NCI-H1436 (cell line): Measurements from ENCODE around the gene NSD2.
"Not testable (repeated sequence)": the region's sequence is repeated elsewhere in the genome, so short reads cannot be mapped to it uniquely, and the experiment has no call there.

Source experiments
- DNase-seq: peaks from one replicate; lab custom pipeline; 2025; lab: John Stamatoyannopoulos, UW

Gene NSD2

DNA sequence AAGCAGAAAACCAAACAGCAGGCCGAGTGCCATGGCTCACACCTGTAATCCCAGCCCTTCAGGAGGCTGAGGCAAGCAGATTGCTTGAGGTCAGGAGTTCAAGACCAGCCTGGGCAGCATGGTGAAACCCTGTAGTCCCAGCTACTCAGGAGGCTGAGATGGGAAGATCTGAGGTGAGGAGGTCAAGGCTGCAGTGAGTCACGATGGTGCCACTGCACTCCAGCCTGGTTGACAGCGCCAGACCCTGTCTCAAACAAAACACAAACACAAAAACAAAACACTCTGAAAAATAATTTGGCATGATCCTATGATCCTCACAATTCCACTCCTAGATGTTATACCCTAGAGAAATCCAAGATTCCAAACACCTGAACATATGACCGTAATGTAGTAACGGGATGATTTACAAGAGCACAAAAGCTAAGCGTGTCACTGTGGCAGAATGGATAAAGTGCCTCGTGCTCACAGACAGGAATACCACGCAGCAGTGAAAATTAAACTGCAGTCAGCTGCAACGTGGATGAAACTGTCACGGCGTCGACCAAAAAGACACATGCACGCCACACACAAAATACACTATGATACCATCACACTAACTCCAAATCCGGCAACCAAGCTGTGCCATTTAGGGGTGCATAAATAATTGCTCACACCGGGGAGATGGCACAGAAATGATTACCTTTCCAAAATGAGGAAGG, 135.9 kb downstream of the NSD2 start:
- no peak for DNase-seq

DNA sequence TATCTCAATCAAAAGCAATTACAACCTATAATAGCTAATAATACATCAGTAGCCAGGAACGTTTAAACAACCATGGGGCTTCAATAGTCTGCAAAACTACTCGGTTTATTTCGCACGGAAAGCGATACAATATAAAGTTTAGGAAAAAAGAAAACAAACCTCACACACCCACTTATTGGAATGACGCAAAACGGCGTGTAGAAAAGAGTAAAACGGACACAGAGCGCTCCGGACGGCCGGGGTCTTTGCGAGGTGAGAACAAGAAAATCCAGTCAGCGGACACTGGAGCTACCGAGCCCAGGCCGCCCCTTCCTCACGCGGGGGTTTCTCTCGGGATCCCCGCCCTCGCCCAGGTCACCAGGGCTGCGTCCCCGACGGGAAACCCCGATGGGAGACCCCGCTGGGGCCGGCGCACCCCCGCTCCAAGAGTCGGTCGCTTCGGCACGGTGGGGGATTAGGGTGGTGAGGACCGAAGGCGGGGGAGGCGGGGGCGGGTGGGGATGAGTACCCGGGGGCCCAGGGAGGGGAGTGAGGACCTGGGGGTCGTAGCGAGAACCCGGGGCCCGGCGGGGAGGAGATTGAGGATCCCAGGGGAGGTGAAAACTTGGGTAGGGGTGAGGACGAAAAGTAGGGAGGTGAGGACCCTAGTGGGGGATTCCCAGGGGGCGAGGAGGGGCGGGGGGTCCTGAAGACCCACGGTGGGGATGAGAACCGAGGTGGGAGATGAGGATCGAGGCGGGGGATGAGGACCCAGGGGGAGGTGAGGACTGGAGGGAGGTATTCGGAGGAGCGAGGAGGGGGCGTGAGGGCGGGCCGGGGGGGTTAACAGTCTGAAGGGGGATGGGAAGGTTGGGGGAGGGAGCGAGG, 136.8 kb downstream of the NSD2 start:
- DNase-seq: no peak

DNA sequence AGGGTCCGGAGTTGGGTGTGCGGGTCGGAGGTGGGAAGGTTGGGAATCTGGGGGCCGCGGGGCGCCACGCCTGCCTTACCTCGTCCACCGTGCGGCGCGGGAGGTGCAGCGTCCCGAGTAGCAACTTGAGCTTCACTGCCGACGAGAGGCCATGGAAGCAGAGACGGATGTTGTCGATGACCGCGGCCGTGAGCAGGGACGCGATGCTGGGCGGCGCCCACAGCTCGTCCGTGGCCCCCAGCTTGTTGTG, 137.4 kb downstream of the NSD2 start:
- DNase-seq: no peak

DNA sequence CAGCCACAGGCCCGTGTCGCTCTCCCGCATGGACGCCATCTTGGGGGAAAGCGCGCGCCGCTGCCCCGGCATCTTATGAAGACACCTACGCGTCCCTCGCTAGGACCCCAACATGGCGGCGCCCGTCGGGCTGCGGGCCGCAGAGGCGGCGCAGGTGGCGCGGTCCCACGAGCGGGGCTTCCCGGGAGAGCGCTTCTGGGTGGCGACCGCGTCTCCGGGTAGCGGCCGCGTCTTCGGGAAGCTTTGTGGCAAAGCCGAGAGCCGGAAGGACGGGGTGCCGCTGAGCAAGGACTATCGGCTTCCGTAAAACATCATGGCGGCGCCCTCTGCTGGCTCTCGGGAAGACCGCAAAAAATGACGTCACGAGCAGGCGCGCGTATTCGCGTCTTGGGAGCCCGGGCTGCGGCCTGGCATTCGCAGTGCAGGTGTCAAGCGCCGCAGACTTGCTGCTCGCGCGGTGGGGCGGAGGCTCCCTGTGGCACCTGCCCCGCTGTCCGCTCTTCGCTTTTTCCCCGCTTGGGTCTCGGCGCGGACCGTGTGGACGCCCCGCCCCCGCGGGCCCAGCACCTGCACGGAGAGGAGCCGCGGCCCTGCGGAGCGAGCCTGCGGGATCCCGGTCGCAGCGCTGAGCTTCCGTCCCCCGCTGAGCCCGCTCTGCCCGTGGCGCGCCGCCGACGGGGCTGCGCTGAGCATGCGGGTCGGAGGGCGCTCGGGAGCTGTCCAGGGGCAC, 137.9 kb downstream of the NSD2 start, which contains the start of gene NELFA:
Gene NELFA, minus strand, starts transcription at position 54 of the 730 bp plus-strand sequence. Its CDS starts 15 bp downstream, at position 39.
- peak; percentile 95 for DNase-seq

DNA sequence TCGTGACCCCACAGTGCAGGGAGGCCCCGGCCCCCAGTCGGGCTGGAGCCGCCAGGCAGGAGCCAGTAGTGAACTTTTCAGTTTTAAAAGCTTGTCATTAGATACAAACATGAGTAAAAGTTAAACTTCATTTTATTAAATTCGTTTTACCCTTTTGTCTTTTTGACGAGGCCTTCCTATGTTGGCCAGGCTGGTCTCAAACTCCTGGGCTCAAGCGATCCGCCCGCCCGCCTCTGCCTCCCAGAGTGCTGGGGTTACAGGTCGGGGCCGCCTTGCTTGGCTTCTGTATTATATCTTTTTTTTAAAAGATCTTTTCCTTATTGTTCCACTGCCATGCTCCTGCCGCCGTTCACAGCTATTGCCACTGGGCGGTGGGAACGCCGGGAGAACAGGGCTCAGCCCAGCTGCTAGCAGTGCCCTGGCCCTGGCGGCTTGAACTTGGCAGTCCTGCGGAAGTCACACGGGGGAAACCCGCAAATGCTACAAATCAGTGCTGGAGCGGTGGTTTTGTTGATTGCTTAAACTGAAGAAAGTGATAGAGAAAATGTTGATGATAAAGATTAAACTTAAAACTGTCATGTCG, 138.5 kb downstream of the NSD2 start:
- peak; percentile 39 for DNase-seq

DNA sequence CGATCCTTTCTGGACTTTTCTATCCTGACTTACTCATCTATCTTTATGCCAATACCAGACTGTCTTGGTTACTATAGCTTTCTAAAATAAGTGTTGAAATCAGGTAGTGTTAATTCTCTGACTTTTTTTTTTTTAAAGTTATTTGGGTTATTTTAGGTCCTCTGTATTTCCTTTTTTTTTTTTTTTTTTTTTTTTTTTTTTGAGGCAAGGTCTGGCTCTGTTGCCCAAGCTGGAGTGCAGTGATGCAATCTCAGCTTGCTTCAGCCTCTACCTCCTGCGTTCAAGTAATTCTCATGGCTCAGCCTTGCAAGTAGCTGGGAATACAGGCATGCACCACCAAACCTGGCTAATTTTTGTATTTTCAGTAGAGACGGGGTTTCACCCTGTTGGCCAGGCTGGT, 140.4 kb downstream of the NSD2 start:
- no peak for DNase-seq

DNA sequence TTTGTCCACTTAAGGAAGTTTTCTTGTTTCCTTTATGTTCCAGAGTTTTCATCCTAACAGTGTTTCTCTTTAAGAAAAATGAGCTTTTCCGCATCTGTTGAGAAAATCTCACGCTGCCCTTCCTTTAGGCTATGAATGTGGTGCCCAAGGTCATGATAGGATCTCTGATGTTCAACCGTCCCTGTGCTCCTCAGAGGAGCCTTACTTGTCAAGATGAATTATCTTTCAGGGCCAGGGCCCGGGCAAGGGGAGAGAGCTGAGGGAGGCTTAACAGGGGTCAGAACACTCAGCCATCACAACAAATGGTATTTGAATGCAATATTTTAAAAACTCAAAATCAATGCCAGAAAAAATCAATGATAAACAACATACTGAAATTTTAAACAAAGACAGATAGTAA, 143.8 kb downstream of the NSD2 start:
- no peak for DNase-seq

DNA sequence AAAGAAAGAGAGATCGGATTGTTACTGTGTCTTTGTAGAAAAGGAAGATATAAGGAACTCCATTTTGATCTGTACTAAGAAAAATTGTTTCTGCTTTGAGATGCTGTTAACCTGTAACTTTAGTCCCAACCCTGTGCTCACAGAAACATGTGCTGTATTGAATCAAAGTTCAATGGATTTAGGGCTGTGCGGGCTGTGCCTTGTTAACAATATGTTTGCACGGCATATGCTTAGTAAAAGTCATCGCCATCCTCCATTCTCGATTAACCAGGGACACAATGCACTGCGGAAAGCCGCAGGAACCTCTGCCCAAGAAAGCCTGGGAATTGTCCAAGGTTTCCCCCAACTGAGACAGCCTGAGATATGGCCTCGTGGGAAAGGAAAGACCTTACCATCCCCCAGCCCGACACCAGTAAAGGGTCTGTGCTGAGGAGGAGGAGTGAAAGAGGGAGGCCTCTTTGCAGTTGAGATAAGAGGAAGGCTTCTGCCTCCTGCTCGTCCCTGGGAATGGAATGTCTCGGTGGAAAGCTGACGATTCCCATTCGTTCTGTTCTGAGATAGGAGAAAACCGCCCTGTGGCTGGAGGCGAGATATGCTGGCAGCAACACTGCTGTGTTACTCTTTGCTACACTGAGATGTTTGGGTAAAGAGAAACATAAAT, 150.3 kb downstream of the NSD2 start:
- DNase-seq: not testable (repeated sequence)

DNA sequence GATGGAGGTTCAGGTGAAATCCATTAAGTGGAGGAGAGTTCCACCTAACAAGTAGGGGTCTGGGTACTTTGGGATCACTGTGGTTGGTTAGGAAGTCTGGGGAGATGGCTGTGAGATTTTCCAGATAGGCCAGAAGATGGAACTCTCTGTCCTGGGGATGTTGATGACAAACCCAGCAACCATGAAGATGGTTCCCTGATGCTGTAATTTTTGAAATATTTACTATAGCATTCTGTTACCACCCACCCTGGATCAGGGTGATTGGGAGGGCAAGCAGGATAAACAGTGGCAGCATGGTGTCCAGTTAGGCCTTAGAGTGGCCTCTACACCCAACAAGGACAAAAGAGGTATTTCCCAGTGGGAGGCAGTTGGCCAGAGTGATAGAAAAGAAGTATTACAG, 153.5 kb downstream of the NSD2 start:
- DNase-seq: no peak

DNA sequence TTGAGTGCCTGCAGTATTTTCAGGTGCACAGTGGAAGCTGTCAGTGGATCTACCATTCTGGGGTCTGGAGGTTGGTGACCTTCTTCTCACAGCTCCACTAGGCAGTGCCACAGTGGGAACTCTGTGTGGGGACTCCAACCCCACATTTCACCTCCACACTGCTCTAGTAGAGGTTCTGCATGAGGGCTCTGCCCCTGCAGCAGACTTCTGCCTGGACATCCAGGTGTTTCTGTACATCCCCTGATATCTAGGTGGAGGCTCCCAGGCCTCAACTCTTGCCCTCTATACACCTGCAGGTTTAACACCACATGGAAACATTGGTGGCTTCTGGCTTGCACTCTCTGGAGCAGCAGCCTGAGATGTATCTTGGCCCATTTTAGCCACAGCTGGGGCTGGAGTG, 154.6 kb downstream of the NSD2 start:
- no peak for DNase-seq

DNA sequence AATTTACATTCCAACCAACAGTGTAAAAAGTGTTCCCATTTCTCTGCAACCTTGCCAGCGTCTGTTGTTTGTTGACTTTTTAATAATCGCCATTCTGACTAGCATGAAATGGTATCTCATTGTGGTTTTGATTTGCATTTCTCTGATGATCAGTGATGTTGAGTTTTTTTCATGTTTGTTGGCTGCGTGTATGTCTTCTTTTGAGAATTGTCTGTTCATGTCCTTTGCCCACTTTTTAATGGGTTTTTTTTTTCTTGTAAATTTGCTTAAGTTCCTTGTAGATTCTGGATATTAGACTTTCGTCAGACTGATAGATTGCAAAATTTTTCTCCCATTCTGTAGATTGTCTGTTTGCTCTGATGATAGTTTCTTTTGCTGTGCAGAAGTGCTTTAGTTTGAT, 155.9 kb downstream of the NSD2 start:
- DNase-seq: not testable (repeated sequence)

DNA sequence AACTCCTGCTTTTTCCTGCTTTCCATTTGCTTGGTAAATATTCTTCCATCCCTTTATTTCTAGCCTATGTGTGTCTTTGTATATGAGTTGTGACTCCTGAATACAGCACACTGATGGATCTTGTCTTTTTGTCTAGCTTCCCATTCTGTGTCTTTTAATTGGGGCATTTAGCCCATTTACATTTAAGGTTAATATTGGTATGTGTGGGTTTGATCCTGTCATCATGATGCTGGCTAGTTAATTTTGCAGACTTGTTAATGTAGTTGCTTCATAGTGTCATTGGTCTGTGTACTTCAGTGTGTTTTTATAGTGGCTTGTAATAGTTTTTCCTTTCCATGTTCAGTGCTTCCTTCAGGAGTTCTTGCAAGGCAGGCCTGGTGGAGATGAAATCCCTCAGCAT, 160.0 kb downstream of the NSD2 start:
- not testable (repeated sequence) for DNase-seq
